GM18511 (cell line): Measurements from ENCODE around the gene CCDC28A.

Source experiments
- ATAC-seq: cut with Tn5 transposase; IDR thresholded peaks from one replicate; pipeline ENCODE4 v1.9.1; 2021; ENCODE audit warnings: mild to moderate bottlenecking, moderate library complexity; ENCODE audit not compliant: unreplicated experiment

Gene CCDC28A

DNA sequence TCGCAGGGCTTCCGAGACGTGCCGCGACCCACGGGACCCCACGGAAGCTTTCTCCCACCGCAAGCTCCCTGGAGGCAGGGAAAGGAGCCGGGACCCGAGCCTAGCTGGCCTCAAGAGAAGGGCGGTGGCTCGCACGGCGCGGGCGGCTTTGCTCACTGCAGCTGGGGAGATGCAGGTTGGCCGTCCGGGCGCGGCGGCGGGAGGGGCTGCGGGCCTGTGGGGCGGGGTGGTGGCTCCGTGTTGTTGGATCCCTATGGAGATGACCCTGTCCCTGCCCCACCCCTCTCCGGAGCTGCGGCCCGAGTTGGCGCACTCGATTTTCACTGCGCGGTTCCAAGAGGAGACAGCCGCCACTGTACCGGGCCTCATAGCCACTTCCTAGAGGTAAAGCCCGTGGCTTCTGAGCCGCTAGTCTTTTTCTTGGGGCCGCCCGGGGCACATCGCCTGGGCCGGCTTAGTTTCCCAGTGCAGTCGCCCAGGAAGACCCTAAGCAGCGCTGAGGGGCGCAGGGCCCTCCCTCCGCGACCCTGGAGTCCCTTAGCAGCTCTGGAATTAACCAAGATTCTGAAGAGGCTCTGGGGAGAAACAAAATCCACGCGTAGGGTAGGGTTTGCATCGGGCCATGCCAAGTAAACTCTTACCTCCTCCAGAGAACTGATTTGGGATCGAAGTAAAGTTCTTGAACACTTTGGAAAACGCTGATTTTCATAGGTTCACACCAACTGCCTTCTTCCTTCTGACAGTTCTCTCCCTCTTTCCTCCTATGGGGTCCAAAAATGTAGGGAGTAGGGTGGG lies 22.4 kb downstream of the CCDC28A start, which contains the start of gene ECT2L:
TSS of gene ECT2L (plus strand) at position 279 of the 795 bp plus-strand sequence. CDS start 17,188 bp downstream, outside the sequence.
- ATAC-seq = no peak

DNA sequence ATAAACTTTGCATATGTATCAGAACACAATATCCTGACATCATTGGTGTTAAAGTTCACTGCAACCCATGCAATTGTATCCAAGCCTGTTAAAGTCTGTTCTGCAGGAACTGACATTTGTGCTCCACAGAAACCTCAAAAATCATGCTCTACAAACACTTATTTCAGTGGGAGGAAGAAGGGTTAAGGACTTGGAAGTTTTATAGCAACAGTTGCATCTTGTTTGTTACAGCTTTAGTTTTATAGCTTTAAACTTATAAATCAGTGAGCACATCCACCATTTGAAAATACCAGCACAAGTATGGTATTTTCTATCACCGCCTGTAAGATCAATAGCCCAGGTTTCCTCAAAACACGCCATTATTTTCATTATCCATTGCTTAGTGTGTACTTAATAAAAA lies 23.2 kb downstream of the CCDC28A start:
- ATAC-seq = no peak

DNA sequence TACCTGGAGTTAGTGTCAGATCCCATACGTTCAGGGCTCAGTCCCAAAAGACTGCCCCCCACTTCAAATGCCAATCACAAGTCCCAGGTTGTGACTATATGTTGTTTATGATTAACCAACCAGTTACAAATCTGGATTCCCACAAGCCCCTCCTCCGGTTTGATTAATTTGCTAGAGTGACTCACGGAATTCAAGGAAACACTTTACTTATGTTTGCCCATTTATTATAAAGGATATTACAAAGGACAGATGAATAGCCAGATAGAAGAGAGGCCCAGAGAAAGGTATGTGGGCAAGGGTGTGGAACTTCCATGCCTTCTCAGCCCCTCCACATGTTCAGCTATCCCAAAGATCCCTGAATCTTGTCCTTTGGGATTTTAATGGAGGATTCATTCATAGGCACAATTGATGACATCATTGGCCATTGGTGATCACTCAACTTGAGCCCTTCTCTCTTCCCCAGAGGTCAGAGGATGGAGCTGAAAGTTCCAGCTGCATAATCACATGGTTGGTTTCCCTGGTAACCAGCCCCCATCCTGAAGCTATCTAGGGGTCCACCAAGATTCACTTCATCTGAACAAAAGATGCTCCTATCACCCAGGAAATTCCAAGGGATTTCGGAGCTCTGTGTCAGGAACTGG lies 24.4 kb downstream of the CCDC28A start:
- ATAC-seq = no peak

- no peak for ATAC-seq
Measured at GRCh38 chr6:138800377-138801150, 27.0 kb downstream of the CCDC28A start.

DNA sequence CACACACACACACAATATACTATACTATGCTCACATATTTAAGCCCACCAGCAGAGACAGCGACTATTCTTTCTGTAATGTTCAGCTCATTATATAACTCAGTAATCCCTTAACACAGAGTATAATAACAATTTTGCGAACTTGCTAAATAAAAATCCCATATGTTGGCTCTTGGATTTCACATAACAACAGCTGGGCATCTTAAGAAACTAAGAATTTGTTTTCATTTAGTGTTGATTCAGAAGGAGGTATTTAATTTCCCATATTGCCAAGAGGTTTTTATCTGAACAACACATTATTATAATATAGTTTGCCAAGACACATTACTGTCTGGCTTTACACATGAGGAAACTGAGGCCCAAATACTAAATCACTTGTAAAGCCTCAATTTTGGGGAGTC lies 29.8 kb downstream of the CCDC28A start:
- no peak for ATAC-seq

DNA sequence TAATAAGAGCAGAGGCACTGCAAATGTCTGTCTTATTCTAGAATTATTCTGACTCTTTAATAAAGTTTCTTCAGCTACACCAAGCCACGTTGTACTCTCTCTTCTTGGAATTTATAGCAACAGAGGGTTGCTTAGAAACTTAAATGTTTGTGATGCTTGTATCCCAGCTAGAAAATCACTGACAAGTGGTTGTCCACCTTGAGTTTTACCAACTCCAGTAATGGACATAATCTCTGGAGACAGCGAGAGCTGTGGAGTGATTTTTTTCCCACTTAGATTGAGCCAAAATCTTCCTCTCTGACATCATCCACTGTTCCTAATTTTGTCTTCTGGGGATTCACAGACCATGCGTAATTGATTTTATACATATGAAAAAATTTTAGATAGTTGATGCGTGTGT lies 30.3 kb downstream of the CCDC28A start:
- ATAC-seq = no peak

- ATAC-seq = no peak
Measured at GRCh38 chr6:138805016-138805765, 31.6 kb downstream of the CCDC28A start.

- ATAC-seq = no peak
Measured at GRCh38 chr6:138806889-138807288, 33.3 kb downstream of the CCDC28A start.

GRCh38 chr6:138809677-138810076 lies 36.1 kb downstream of the CCDC28A start:
- ATAC-seq = no peak

DNA sequence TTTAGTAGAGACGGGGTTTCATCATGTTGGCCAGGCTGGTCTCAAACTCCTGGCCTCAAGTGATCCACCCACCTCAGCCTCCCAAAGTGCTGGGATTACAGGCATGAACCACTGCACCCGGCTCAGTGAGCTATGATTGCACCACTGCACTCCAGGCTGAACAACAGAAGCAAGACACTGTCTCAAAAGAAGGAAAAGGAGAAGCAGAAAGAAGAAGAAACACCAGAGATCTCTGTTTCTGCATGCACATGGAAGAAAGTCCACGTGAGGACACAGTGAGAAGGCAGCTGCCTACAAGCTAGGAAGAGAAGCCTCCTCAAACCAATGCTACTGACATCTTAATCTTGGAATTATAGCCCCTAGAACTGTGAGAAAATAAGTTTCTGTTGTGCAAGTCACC lies 38.3 kb downstream of the CCDC28A start:
- ATAC-seq = no peak

- ATAC-seq = no peak
Measured at GRCh38 chr6:138814179-138814834, 40.7 kb downstream of the CCDC28A start.

- ATAC-seq = no peak
Measured at GRCh38 chr6:138815221-138815620, 41.7 kb downstream of the CCDC28A start.

- ATAC-seq = peak; percentile 62
Measured at GRCh38 chr6:138815797-138816528, 42.4 kb downstream of the CCDC28A start.

DNA sequence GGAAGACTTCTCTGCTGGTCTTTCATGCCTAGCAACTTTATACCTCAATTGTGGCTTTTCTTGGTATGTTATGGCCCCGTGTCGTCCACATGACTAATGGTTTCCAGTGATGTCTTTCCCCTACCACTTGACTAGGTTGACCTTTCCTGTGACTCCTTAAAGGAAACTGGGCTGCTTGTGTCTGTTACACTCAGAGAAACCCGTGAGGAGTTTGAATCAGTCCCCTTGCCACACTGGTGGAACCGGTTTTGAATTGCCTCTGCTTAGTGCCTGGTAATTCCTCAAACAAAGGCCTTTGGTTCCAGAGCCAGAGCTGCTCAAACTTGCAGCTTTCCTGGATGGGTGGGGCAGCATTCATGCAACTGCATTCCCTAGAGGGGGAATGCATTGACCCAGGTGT lies 44.2 kb downstream of the CCDC28A start:
- no peak for ATAC-seq

DNA sequence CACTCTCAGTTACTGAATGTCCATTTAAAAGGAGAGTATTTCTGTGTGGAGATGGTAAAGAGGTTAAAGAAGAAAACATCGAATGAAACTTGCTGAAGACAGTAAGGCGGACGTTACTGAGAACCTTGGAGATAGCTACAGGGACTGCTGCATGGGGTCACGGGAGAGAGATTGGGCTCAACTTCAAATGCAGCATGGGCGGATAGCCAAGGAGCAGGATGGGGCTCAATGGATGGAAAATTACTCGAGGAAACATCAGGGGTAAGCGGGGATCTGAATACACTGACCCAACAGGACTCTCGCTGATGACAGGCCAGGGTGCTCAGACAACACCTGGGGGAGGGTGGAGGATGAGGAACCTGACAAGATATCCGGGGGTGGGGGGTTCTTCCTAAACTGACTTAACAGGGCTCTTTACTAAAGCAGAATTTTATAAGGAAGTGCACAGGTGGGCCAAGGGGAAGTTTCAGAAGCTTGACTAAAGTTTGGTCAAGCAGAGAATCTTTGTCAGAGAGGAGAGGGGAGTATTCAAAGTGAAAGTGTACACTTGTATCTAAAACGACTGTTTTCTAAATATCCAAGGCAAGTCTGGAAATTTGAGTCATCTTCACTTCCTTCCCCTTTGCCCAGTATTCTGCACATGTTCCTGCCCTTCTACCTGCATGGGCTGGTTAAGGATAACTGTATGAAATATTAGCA lies 45.1 kb downstream of the CCDC28A start:
- ATAC-seq = peak; percentile 85

- ATAC-seq = no peak
Measured at GRCh38 chr6:138821519-138821918, 48.0 kb downstream of the CCDC28A start.

GRCh38 chr6:138824482-138825144 lies 51.0 kb downstream of the CCDC28A start:
- no peak for ATAC-seq

GRCh38 chr6:138830248-138830647 lies 56.7 kb downstream of the CCDC28A start:
- no peak for ATAC-seq

GRCh38 chr6:138832182-138832581 lies 58.6 kb downstream of the CCDC28A start:
- no peak for ATAC-seq
